ENCODE data around the gene SLAMF8.

GRCh38 chr1:159884296-159884695 lies 57.6 kb downstream of the SLAMF8 start:
- no peak for TF ChIP-seq EGR1 (IDR thresholded peaks at IDR 0.05; ENCODE audit: borderline replicate concordance, low read depth, low read length)
- no peak for TF ChIP-seq CTCF (IDR thresholded peaks at IDR 0.05; ENCODE audit: control extremely low read depth in 1 of 3, insufficient read depth in 1 of 3, low read depth in 1 of 3, low read length in 3 of 3)
- TF ChIP-seq EP300 (IDR thresholded peaks at IDR 0.05; ENCODE audit: borderline replicate concordance in 1 of 2, low read depth in 2 of 2, low read length in 2 of 2) = no peak
- TF ChIP-seq EZH2 (IDR thresholded peaks at IDR 0.05; ENCODE audit: low read depth, low read length, severe bottlenecking) = no peak
- TF ChIP-seq TAF1 (IDR thresholded peaks at IDR 0.05; ENCODE audit: low read depth, low read length) = no peak
- TF ChIP-seq POLR2A (IDR thresholded peaks at IDR 0.05; ENCODE audit: control extremely low read depth in 1 of 2, low read depth in 2 of 2, low read length in 2 of 2) = no peak
- no peak for TF ChIP-seq POLR2AphosphoS5 (IDR thresholded peaks at IDR 0.05; ENCODE audit: low read depth, low read length)
- no peak for TF ChIP-seq BRCA1 (IDR thresholded peaks at IDR 0.05; ENCODE audit: low read depth, low read length)
- no peak for TF ChIP-seq CBX5 (IDR thresholded peaks at IDR 0.05; ENCODE audit: low read depth, low read length)
- TF ChIP-seq SP2 (IDR thresholded peaks at IDR 0.05; ENCODE audit: low read length) = no peak
- no peak for TF ChIP-seq ZNF274 (IDR thresholded peaks at IDR 0.05; ENCODE audit: borderline replicate concordance, extremely low read depth, low read length)
- TF ChIP-seq GTF2F1 (IDR thresholded peaks at IDR 0.05; ENCODE audit: borderline replicate concordance, low read depth, low read length) = no peak
- no peak for TF ChIP-seq TEAD4 (IDR thresholded peaks at IDR 0.05; ENCODE audit: low read depth, low read length)
- TF ChIP-seq SAP30 (IDR thresholded peaks at IDR 0.05; ENCODE audit: insufficient read depth, insufficient replicate concordance, low read length) = no peak
